ENCODE measurements around the gene SYCP1. TPM values are rescaled to one million over a fixed set of nuclear protein-coding genes. Genes with fewer than 3 reads are reported as not detected.
"Not testable (repeated sequence)": the region's sequence is repeated elsewhere in the genome, so short reads cannot be mapped to it uniquely, and the experiment has no call there.

The SYCP1 gene
- total RNA-seq, 6 donors from 2014 or later, result not detected

- Histone ChIP-seq H3K27me3 (no peaks in the 10 kb centered on the region), H3K4me3 (no peak overlapping the region), H3K36me3 (no peaks in the 10 kb centered on the region), H3K4me1 (no peaks in the 10 kb centered on the region), H3K9me3 (no peaks in the 10 kb centered on the region), H3K27ac (no peak overlapping the region)
- 85 to 89% methylated on average over 5 of the region's 5 CpGs for WGBS, 2 donors
- no peak for DNase-seq
- TF ChIP-seq CTCF (IDR thresholded peaks at IDR 0.05) (no peak), POLR2AphosphoS5 (IDR thresholded peaks at IDR 0.05) (no peak), EP300 (IDR thresholded peaks at IDR 0.05) (no peak), POLR2A (IDR thresholded peaks at IDR 0.05) (no peak)
- no peak for ATAC-seq (ENCODE audit: low FRiP score in 2 of 2)
Observed at GRCh38 chr1:114828251-114828650, 26.4 kb upstream of the SYCP1 start.

- DNase-seq; H3K9me3 ChIP-seq; H3K27ac ChIP-seq; ATAC-seq (ENCODE audit: low FRiP score in 2 of 2); H3K36me3 ChIP-seq; H3K27me3 ChIP-seq; H3K4me1 ChIP-seq; H3K4me3 ChIP-seq: not testable (repeated sequence)
- WGBS, 2 donors, result 79 to 81% methylated on average over 1 of the region's 1 CpG
Observed at GRCh38 chr1:114830075-114830474, 24.6 kb upstream of the SYCP1 start.

- Histone ChIP-seq H3K27ac (no peak overlapping the region), H3K36me3 (no peaks in the 10 kb centered on the region), H3K9me3 (no peaks in the 10 kb centered on the region), H3K4me1 (no peaks in the 10 kb centered on the region), H3K4me3 (no peak overlapping the region), H3K27me3 (no peaks in the 10 kb centered on the region)
- no peak for ATAC-seq (ENCODE audit: low FRiP score in 2 of 2)
- no peak for TF ChIP-seq POLR2AphosphoS5 (IDR thresholded peaks at IDR 0.05)
- no peak for TF ChIP-seq POLR2A (IDR thresholded peaks at IDR 0.05)
- no peak for DNase-seq
- 90 to 92% methylated on average over 5 of the region's 5 CpGs for WGBS, 2 donors
Observed at GRCh38 chr1:114831276-114831994, 23.2 kb upstream of the SYCP1 start.

DNA sequence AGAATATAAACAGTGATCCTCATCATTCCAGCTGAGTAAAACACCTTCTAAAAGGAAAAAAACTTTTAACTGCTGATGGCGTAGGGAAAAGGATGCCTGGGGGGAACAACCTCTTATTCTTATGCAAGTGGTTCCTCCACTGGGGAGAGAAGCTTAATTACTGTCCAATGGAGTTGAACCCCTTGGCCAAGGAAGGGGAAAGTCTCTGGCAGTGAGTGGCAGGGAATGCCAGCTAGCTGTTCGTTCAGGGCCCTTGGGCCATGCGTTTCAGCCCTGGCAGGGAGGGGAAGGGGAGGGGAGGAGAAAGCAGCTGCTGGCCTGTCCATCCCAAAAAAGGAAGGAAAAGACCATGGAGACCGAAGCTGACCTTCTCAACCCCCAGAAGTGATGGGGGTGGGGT, 22.6 kb upstream of the SYCP1 start:
- Histone ChIP-seq H3K4me3 (no peak overlapping the region), H3K36me3 (no peaks in the 10 kb centered on the region), H3K27me3 (no peaks in the 10 kb centered on the region), H3K27ac (no peak overlapping the region), H3K9me3 (no peaks in the 10 kb centered on the region), H3K4me1 (no peaks in the 10 kb centered on the region)
- no peak for ATAC-seq (ENCODE audit: low FRiP score in 2 of 2)
- WGBS, 2 donors, result 76 to 84% methylated on average over 4 of the region's 4 CpGs
- DNase-seq, result no peak
- TF ChIP-seq EP300 (IDR thresholded peaks at IDR 0.05) (no peak), POLR2A (IDR thresholded peaks at IDR 0.05) (no peak), CTCF (IDR thresholded peaks at IDR 0.05) (no peak), POLR2AphosphoS5 (IDR thresholded peaks at IDR 0.05) (no peak)

- H3K4me3 ChIP-seq, result no peak overlapping the region
- no peaks in the 10 kb centered on the region for H3K4me1 ChIP-seq
- H3K27ac ChIP-seq, result no peak overlapping the region
- H3K27me3 ChIP-seq, result no peaks in the 10 kb centered on the region
- no peaks in the 10 kb centered on the region for H3K36me3 ChIP-seq
- ATAC-seq (ENCODE audit: low FRiP score in 2 of 2) (no peak), DNase-seq (no peak)
- WGBS, 2 donors, result 86 to 92% methylated on average over 4 of the region's 4 CpGs
- TF ChIP-seq EP300 (IDR thresholded peaks at IDR 0.05), result no peak
- no peak for TF ChIP-seq CTCF (IDR thresholded peaks at IDR 0.05)
- TF ChIP-seq POLR2A (IDR thresholded peaks at IDR 0.05), result no peak
- TF ChIP-seq POLR2AphosphoS5 (IDR thresholded peaks at IDR 0.05), result no peak
- no peaks in the 10 kb centered on the region for H3K9me3 ChIP-seq
Observed at GRCh38 chr1:114833421-114833820, 21.2 kb upstream of the SYCP1 start.

DNA sequence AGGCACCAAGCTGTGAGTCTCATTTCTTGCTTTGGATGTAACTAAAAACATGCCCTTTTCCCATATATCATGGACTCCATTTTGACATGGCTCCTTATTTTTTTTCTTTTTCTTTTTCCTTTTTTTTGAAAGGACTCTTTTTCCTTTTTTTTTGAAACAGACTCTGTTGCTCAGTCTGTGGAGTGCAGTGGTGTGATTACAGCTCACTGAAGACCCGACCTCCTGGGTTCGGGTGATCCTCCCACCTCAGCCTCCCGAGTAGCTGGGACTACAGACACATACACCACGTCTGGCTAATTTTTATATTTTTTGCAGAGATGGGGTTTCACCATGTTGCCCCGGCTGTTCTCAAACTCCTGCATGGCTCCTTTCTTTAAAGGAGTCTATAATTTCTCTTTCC, 10.4 kb upstream of the SYCP1 start:
- Histone ChIP-seq H3K27me3 (no peaks in the 10 kb centered on the region), H3K36me3 (no peaks in the 10 kb centered on the region), H3K9me3 (no peaks in the 10 kb centered on the region), H3K4me3 (no peak overlapping the region), H3K4me1 (no peaks in the 10 kb centered on the region), H3K27ac (no peak overlapping the region)
- ATAC-seq (ENCODE audit: low FRiP score in 2 of 2) (no peak), DNase-seq (no peak)
- no peak for TF ChIP-seq POLR2A (IDR thresholded peaks at IDR 0.05)
- no peak for TF ChIP-seq EP300 (IDR thresholded peaks at IDR 0.05)
- no peak for TF ChIP-seq POLR2AphosphoS5 (IDR thresholded peaks at IDR 0.05)
- TF ChIP-seq CTCF (IDR thresholded peaks at IDR 0.05), result no peak
- 82 to 89% methylated on average over 5 of the region's 5 CpGs for WGBS, 2 donors
